Tongue (tissue), 2 donors: ENCODE results near the gene NPFFR1. TPM values are rescaled to one million over a fixed set of nuclear protein-coding genes. Genes with fewer than 3 reads are reported as not detected.
A peak's percentile ranks its signal among the peaks of the same experiment; 100 is the strongest.
"Not testable (repeated sequence)": the region's sequence is repeated elsewhere in the genome, so short reads cannot be mapped to it uniquely, and the experiment has no call there.

Source experiments
- DNase-seq: peaks from one replicate; pipeline ENCODE4 v3.0.0-alpha.2; 2015
- total RNA-seq: library from RNA; depleted of rRNA; stranded (reverse); fragments of >200 nt; gene quantifications from one replicate; pipeline ENCODE4 v1.2.3, GENCODE V29; 2014

Gene NPFFR1
- total RNA-seq, 1 donor from 2014 or later: not detected

GRCh38 chr10:70255329-70256299 is 28.2 kb downstream of the NPFFR1 start:
- DNase-seq: peak; percentile 38

- DNase-seq: no peak
Measured at GRCh38 chr10:70254778-70255328, 29.0 kb downstream of the NPFFR1 start.

GRCh38 chr10:70253878-70254765 is 29.7 kb downstream of the NPFFR1 start:
- no peak for DNase-seq

GRCh38 chr10:70250961-70251680 is 32.7 kb downstream of the NPFFR1 start:
- no peak for DNase-seq

GRCh38 chr10:70247360-70247759 is 36.4 kb downstream of the NPFFR1 start:
- no peak for DNase-seq

GRCh38 chr10:70241081-70241480 is 42.7 kb downstream of the NPFFR1 start:
- no peak for DNase-seq

GRCh38 chr10:70239986-70240385 is 43.8 kb downstream of the NPFFR1 start:
- DNase-seq: not testable (repeated sequence)

- DNase-seq: not testable (repeated sequence)
Measured at GRCh38 chr10:70239077-70239976, 44.5 kb downstream of the NPFFR1 start.

- DNase-seq: not testable (repeated sequence)
Measured at GRCh38 chr10:70237958-70238536, 45.8 kb downstream of the NPFFR1 start.

GRCh38 chr10:70234668-70235447 is 48.9 kb downstream of the NPFFR1 start:
- peak; percentile 8 for DNase-seq

GRCh38 chr10:70233939-70234300 is 49.9 kb downstream of the NPFFR1 start:
- no peak for DNase-seq

GRCh38 chr10:70233109-70233938 is 50.5 kb downstream of the NPFFR1 start, which contains the start of gene PPA1:
Gene PPA1, minus strand, starts transcription at chr10:70233429. Its CDS starts 102 bp downstream, at chr10:70233327.
- DNase-seq: peak; percentile 99

GRCh38 chr10:70232859-70233108 is 51.0 kb downstream of the NPFFR1 start:
- no peak for DNase-seq

GRCh38 chr10:70232155-70232858 is 51.5 kb downstream of the NPFFR1 start:
- DNase-seq: peak; percentile 56

GRCh38 chr10:70228491-70228890 is 55.3 kb downstream of the NPFFR1 start:
- DNase-seq: no peak

- DNase-seq: no peak
Measured at GRCh38 chr10:70227548-70228320, 56.1 kb downstream of the NPFFR1 start.

GRCh38 chr10:70223728-70224127 is 60.1 kb downstream of the NPFFR1 start:
- DNase-seq: no peak
